Colonic mucosa (tissue), 4 donors: ENCODE results near the gene GPA33. TPM values are rescaled to one million over a fixed set of nuclear protein-coding genes. Genes with fewer than 3 reads are reported as not detected.
A peak's percentile ranks its signal among the peaks of the same experiment; 100 is the strongest.

ENCODE experiments used
- DNase-seq: peaks from one replicate; pipeline ENCODE4 v3.0.0-alpha.2; 2020
- H3K27ac ChIP-seq: fragments of 200-600 bp; one replicate; pipeline ENCODE4 v1.8.0; 2021
- H3K27me3 ChIP-seq: fragments of 200-600 bp; one replicate; pipeline ENCODE4 v1.8.0; 2021
- H3K36me3 ChIP-seq: fragments of 200-600 bp; one replicate; pipeline ENCODE4 v1.8.0; 2021
- H3K4me1 ChIP-seq: fragments of 200-600 bp; one replicate; pipeline ENCODE4 v1.8.0; 2021; ENCODE audit warnings: mild to moderate bottlenecking
- H3K4me3 ChIP-seq: fragments of 200-600 bp; one replicate; pipeline ENCODE4 v1.8.0; 2021
- H3K9ac ChIP-seq, 2 donors: one replicate each; pipeline ENCODE4 v1.7.0; 2013; ENCODE audit warnings: control low read depth in 2 of 2, low read depth in 2 of 2, low read length in 2 of 2
- H3K9me3 ChIP-seq: fragments of 200-600 bp; one replicate; pipeline ENCODE4 v1.8.0; 2021
- intact Hi-C: fragments of 100-400 bp; cut with DNase I; formaldehyde crosslinking; loops from one replicate; pipeline ENCODE4 v1.14.1; 2022
- total RNA-seq, 2 donors: library from RNA; stranded (reverse); fragmentation: NEBNext Ultra II Directional in 1 of 2; extraction: Animal tissue kit (Norgen Biotek cat#: 25700) in 1 of 2; gene quantifications; one replicate each; pipeline ENCODE4 v1.2.1, GENCODE V29; 2021
- TF ChIP-seq, protein P1 (sequence below): fragments of 200-600 bp; IDR thresholded peaks from one replicate; pipeline ENCODE4 v1.8.0; 2022; ENCODE audit warnings: antibody characterized with exemption, mild to moderate bottlenecking
- donor health status: healthy.
- donor health status: DM: no; HTN: no; CAD: no.
- donor health status: DM: no; HTN: no; CAD: no.

GPA33 gene
- total RNA-seq, 2 donors from 2014 or later = 438 to 531 TPM

DNA sequence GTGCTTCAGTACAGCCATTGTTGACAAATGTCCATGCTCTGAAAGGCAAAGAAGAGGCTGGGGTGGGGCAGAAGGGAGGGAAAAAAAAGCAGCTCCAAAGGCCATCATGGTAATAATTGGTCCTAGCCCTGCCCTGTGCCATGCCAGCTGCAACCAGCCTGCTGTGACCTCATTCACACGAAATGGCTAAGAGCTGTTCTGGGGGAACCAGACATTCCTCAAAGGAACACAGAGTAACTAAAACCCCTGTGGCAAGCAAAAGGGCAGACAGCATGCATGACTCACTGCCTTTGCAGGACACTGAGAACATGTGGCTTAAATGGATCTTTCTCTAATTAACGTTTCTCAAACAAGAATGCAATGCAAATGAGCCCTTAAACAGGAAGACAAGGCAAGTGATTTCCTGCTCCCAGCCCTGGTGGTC, 46.0 kb upstream of the GPA33 start:
- TF ChIP-seq, protein P1, sequence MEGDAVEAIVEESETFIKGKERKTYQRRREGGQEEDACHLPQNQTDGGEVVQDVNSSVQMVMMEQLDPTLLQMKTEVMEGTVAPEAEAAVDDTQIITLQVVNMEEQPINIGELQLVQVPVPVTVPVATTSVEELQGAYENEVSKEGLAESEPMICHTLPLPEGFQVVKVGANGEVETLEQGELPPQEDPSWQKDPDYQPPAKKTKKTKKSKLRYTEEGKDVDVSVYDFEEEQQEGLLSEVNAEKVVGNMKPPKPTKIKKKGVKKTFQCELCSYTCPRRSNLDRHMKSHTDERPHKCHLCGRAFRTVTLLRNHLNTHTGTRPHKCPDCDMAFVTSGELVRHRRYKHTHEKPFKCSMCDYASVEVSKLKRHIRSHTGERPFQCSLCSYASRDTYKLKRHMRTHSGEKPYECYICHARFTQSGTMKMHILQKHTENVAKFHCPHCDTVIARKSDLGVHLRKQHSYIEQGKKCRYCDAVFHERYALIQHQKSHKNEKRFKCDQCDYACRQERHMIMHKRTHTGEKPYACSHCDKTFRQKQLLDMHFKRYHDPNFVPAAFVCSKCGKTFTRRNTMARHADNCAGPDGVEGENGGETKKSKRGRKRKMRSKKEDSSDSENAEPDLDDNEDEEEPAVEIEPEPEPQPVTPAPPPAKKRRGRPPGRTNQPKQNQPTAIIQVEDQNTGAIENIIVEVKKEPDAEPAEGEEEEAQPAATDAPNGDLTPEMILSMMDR = no peak
- peak; percentile 65 for DNase-seq
- Histone ChIP-seq H3K4me1 (no peaks in the 10 kb centered on the region), H3K36me3 (no peaks in the 10 kb centered on the region), H3K9ac (no peak overlapping the region), H3K4me3 (no peak overlapping the region), H3K27me3 (no peaks in the 10 kb centered on the region), H3K27ac (no peak overlapping the region), H3K9me3 (no peaks in the 10 kb centered on the region)
- intact Hi-C loops = no loop called here

DNA sequence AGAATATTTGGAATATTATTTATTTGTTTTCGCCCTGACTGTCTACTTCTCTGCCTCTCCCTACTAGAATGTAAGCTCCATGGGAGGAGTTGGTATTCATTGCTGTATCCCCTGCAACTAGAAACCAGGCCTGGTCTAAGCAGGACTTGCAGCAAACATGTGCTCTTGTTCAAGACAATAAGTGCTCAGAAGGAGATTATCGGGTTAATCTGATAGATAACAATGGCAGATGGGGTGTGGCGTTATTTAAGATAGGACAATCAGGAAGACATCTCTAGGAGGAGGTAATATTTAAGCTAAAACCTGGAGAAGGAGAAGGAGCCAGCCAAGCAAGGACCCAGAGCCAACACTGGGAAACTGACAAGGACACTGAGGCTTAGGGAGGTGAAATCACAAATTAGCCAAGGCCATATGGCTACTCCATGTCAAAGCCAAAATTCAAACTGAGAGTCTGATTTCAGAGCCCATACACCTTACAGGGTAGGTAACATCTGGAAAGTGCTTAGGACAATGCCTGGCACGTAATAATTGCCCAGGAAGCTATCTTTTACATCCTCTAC, 45.2 kb upstream of the GPA33 start:
- Histone ChIP-seq H3K9me3 (no peaks in the 10 kb centered on the region), H3K27me3 (no peaks in the 10 kb centered on the region), H3K9ac (no peak overlapping the region), H3K36me3 (no peaks in the 10 kb centered on the region), H3K4me3 (no peak overlapping the region), H3K4me1 (no peaks in the 10 kb centered on the region), H3K27ac (no peak overlapping the region)
- no peak for DNase-seq
- intact Hi-C loops = no loop called here
- TF ChIP-seq, protein P1 = no peak

- Histone ChIP-seq H3K27ac (no peak overlapping the region), H3K27me3 (no peaks in the 10 kb centered on the region), H3K36me3 (no peaks in the 10 kb centered on the region), H3K4me3 (no peak overlapping the region), H3K9ac (no peak overlapping the region), H3K4me1 (no peaks in the 10 kb centered on the region), H3K9me3 (no peaks in the 10 kb centered on the region)
- intact Hi-C loops = no loop called here
- TF ChIP-seq, protein P1 = no peak
- no peak for DNase-seq
These were observed 42.3 kb upstream of the GPA33 start for GRCh38 chr1:167132301-167133010.

- no peak overlapping the region for H3K9ac ChIP-seq
- TF ChIP-seq, protein P1 = no peak
- no peaks in the 10 kb centered on the region for H3K36me3 ChIP-seq
- no peaks in the 10 kb centered on the region for H3K4me1 ChIP-seq
- no peak for DNase-seq
- H3K9me3 ChIP-seq = no peaks in the 10 kb centered on the region
- intact Hi-C loops = no loop called here
- H3K4me3 ChIP-seq = no peak overlapping the region
- no peaks in the 10 kb centered on the region for H3K27me3 ChIP-seq
- H3K27ac ChIP-seq = no peak overlapping the region
These were observed 40.8 kb upstream of the GPA33 start for GRCh38 chr1:167130829-167131510.

DNA sequence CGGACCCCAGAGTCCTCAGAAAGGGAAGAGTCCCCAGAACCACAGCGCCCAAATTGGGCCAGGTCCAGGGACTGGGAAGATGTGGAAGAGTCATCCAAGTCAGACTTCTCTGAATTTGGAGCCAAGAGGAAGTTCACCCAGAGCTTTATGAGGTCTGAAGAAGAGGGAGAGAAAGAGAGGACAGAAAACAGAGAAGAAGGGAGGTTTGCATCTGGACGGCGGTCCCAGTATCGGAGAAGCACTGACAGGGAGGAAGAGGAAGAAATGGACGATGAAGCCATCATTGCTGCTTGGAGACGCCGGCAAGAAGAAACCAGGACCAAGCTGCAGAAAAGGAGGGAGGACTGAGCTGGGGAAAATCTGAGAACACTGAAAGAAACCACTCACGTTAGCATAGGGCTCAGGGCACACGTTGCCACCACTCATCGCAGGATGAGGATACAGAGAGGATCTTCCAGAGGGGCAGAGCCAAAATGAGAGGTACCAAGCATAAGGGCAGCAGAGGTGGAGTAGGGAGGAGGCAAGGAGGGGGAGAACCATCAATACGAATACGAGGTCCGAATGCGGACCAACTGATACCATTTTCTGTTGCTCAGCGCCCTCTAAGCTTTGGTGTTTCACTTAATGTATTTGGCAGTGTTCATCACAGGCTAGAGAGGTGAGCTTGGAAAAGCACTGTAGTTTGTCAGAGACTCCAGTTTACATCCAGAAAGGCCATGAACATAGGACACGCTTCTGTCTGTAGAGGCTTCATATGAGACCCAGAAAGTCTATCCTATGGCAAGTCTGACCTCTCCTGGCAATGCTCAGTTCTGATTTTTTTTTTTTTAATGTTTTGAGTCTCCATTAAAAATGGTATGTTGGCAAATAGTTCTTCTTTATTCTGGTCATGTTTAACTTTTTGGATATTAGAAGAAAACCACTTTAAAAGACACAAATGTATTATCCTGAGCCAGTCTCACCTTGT, 38.4 kb upstream of the GPA33 start:
- Histone ChIP-seq H3K4me1 (no peaks in the 10 kb centered on the region), H3K9ac (no peak overlapping the region), H3K36me3 (no peaks in the 10 kb centered on the region), H3K27ac (no peak overlapping the region), H3K27me3 (no peaks in the 10 kb centered on the region), H3K9me3 (no peaks in the 10 kb centered on the region), H3K4me3 (no peak overlapping the region)
- intact Hi-C loops = loop anchor here (10.0 kb wide), 2 partner anchors 86 to 214 kb away; no protein-coding TSS in a partner anchor
- DNase-seq = no peak
- TF ChIP-seq, protein P1 = no peak
